HCT116 (cell line): ENCODE results near the gene AK3. TPM values are rescaled to one million over a fixed set of nuclear protein-coding genes. Genes with fewer than 3 reads are reported as not detected.

Experiments
- ATAC-seq: fragments of 200-7000 bp; cut with Tn5 transposase; 2 replicates; pipeline ENCODE4 v1.9.1; 2020; ENCODE audit warnings: mild to moderate bottlenecking, moderate library complexity
- BruUV-seq: library from RNA; stranded (reverse); fragments of 400-500 nt; replicated peaks from 2 replicates; lab custom pipeline; 2021; lab: Mats Ljungman, UMichigan
- CTCF ChIA-PET: fragments of 300-600 bp; sonication (Branson Sonifier 250); formaldehyde crosslinking; loops from one replicate; lab custom pipeline; 2021; ENCODE audit warnings: antibody characterized with exemption; lab: Charles Lee
- POLR2A ChIA-PET: fragments of 300-600, 350-600 bp; sonication (Branson Sonifier 250); formaldehyde crosslinking; loops from one replicate; lab custom pipeline; 2021; ENCODE audit warnings: antibody characterized with exemption; lab: Charles Lee
- RAD21 ChIA-PET, 2 experiments: fragments of 300-600 bp; sonication (Branson Sonifier 250); formaldehyde crosslinking; loops; one replicate each; lab custom pipeline; 2023; ENCODE audit warnings: low total read pairs in 2 of 2; ENCODE audit not compliant: uncharacterized antibody in 2 of 2, unreplicated experiment in 2 of 2, low non-redundant PET in 1 of 2; lab: Charles Lee
- DNase-seq: peaks from one replicate; pipeline ENCODE4 v3.0.0-alpha.2; 2010; ENCODE audit warnings: low read depth, low spot score
- H2AFZ ChIP-seq: fragments of 200-600 bp; shearing (Covaris generic), sonication (generic); 2 replicates; pipeline ENCODE4 v1.6.1; 2017; ENCODE audit warnings: low read depth, mixed run types, mixed read lengths, antibody characterized with exemption, low read length; ENCODE audit not compliant: poor library complexity, severe bottlenecking
- H3K27ac ChIP-seq: 2 replicates; pipeline ENCODE4 v1.5.1; 2012; ENCODE audit warnings: low read depth, low read length
- H3K27me3 ChIP-seq: fragments of 200-600 bp; sonication (generic); 2 replicates; pipeline ENCODE4 v1.6.1; 2016; ENCODE audit warnings: mixed run types, low read length, mixed read lengths; ENCODE audit not compliant: insufficient read depth
- H3K36me3 ChIP-seq, 2 experiments: fragments of 200-500 bp in 1 of 2; fragments of 200-600 bp in 1 of 2; sonication (Bioruptor generic) in 1 of 2; sonication (generic) in 1 of 2; 2 replicates each; pipeline versions ENCODE4 v1.5.1 to v1.6.1; 2014 to 2016; ENCODE audit warnings: low read length in 2 of 2, inconsistent platforms in 1 of 2, mixed read lengths in 1 of 2, mixed run types in 1 of 2; ENCODE audit not compliant: insufficient read depth in 2 of 2, control insufficient read depth in 1 of 2
- H3K4me1 ChIP-seq, 2 experiments: fragments of 200-600 bp in 1 of 2; sonication (generic) in 1 of 2; 2 replicates each; pipeline versions ENCODE4 v1.5.1 to v1.6.1; 2012 to 2017; ENCODE audit warnings: low read length in 2 of 2, inconsistent platforms in 1 of 2, mild to moderate bottlenecking in 1 of 2, mixed read lengths in 1 of 2, mixed run types in 1 of 2, moderate library complexity in 1 of 2; ENCODE audit not compliant: insufficient read depth in 2 of 2, control insufficient read depth in 1 of 2
- H3K4me2 ChIP-seq: fragments of 200-600 bp; sonication (generic); 2 replicates; pipeline ENCODE4 v1.6.1; 2017; ENCODE audit warnings: mixed run types, low read length, mixed read lengths
- H3K4me3 ChIP-seq, 2 experiments: fragments of 200-600 bp in 1 of 2; sonication (generic) in 1 of 2; replicated peaks in 1 of 2; 2 replicates each; pipeline ENCODE4 v1.5.1; 2011 to 2016; ENCODE audit warnings: low read length in 2 of 2, control low read depth in 1 of 2, low read depth in 1 of 2, mild to moderate bottlenecking in 1 of 2, mixed read lengths in 1 of 2, mixed run types in 1 of 2
- H3K79me2 ChIP-seq: fragments of 200-600 bp; sonication (generic); 2 replicates; pipeline ENCODE4 v1.6.1; 2017; ENCODE audit warnings: mild to moderate bottlenecking, mixed run types, low read length, moderate library complexity, mixed read lengths; ENCODE audit not compliant: insufficient read depth
- H3K9ac ChIP-seq: fragments of 200-600 bp; sonication (generic); 2 replicates; pipeline ENCODE4 v1.6.1; 2016; ENCODE audit warnings: low read length, mixed read lengths
- H3K9me2 ChIP-seq: fragments of 200-600 bp; sonication (generic), shearing (Covaris generic); 2 replicates; pipeline ENCODE4 v1.6.1; 2017; ENCODE audit warnings: mixed run types, mild to moderate bottlenecking, moderate library complexity; ENCODE audit not compliant: insufficient read depth
- H3K9me3 ChIP-seq, 2 experiments: fragments of 200-500 bp in 1 of 2; fragments of 200-600 bp in 1 of 2; sonication (Bioruptor generic) in 1 of 2; sonication (generic) in 1 of 2; 2 replicates each; pipeline ENCODE4 v1.6.1; 2014 to 2017; ENCODE audit warnings: low read length in 2 of 2, mixed read lengths in 2 of 2, inconsistent platforms in 1 of 2, low read depth in 1 of 2, mild to moderate bottlenecking in 1 of 2, mixed run types in 1 of 2, moderate library complexity in 1 of 2; ENCODE audit not compliant: control insufficient read depth in 1 of 2, insufficient read depth in 1 of 2
- H4K20me1 ChIP-seq: fragments of 200-600 bp; sonication (generic), shearing (Covaris generic); 2 replicates; pipeline ENCODE4 v1.6.1; 2017; ENCODE audit warnings: mixed run types, mild to moderate bottlenecking, moderate library complexity; ENCODE audit not compliant: insufficient read depth
- ATF3 ChIP-seq: IDR thresholded peaks from 2 replicates; pipeline ENCODE4 v1.6.1; 2012
- CEBPB ChIP-seq: IDR thresholded peaks from 2 replicates; pipeline ENCODE4 v1.6.1; 2012; ENCODE audit warnings: low read depth
- CTCF ChIP-seq, 3 experiments: fragments of 200-600 bp in 1 of 3; sonication (generic) in 1 of 3; IDR thresholded peaks in 2 of 3; conservative IDR thresholded peaks in 1 of 3; 2 replicates each; pipeline ENCODE4 v1.5.1; 2012 to 2017; ENCODE audit warnings: low read depth in 2 of 3, low read length in 2 of 3, antibody characterized with exemption in 1 of 3, borderline replicate concordance in 1 of 3, control low read depth in 1 of 3, mild to moderate bottlenecking in 1 of 3, mixed read lengths in 1 of 3, mixed run types in 1 of 3, moderate library complexity in 1 of 3; ENCODE audit not compliant: insufficient read depth in 1 of 3
- ELF1 ChIP-seq: IDR thresholded peaks from 2 replicates; pipeline ENCODE4 v1.6.1; 2012; ENCODE audit warnings: low read depth, borderline replicate concordance
- EZH2 ChIP-seq: fragments of 200-600 bp; sonication (generic); IDR thresholded peaks from 2 replicates; pipeline ENCODE4 v1.6.1; 2017; ENCODE audit warnings: antibody characterized with exemption, mixed run types
- MAX ChIP-seq: IDR thresholded peaks from 2 replicates; pipeline ENCODE4 v1.6.1; 2012
- POLR2AphosphoS5 ChIP-seq: IDR thresholded peaks from 2 replicates; pipeline ENCODE4 v1.6.1; 2011; ENCODE audit warnings: mild to moderate bottlenecking, low read depth, low read length, moderate library complexity
- SIN3A ChIP-seq: IDR thresholded peaks from 2 replicates; pipeline ENCODE4 v1.6.1; 2012; ENCODE audit warnings: low read depth
- SP1 ChIP-seq: IDR thresholded peaks from 2 replicates; pipeline ENCODE4 v1.6.1; 2012; ENCODE audit warnings: low read depth
- TCF7L2 ChIP-seq: IDR thresholded peaks from 2 replicates; pipeline ENCODE4 v1.7.0; 2011; ENCODE audit warnings: borderline replicate concordance, inconsistent platforms; ENCODE audit not compliant: insufficient read depth, insufficient read length; ENCODE audit errors: extremely low read depth
- ZBTB33 ChIP-seq: IDR thresholded peaks from 2 replicates; pipeline ENCODE4 v1.6.1; 2011; ENCODE audit warnings: mild to moderate bottlenecking, low read length, moderate library complexity; ENCODE audit not compliant: insufficient replicate concordance; ENCODE audit errors: extremely low read depth
- ZNF274 ChIP-seq: fragments of 200-500 bp; sonication (Bioruptor generic); IDR thresholded peaks from 2 replicates; pipeline ENCODE4 v1.6.1; 2014; ENCODE audit warnings: mild to moderate bottlenecking, low read depth, low read length, inconsistent platforms
- intact Hi-C: fragments of 100-400 bp; cut with micrococcal nuclease; formaldehyde crosslinking; loops from 2 replicates; pipeline ENCODE4 v1.10.0; 2022
- total RNA-seq: library from RNA; stranded (reverse); gene quantifications from one replicate; pipeline ENCODE4 v1.2.1, GENCODE V29; 2021; ENCODE audit not compliant: unreplicated experiment

The AK3 gene
- total RNA-seq, 1 experiment from 2014 or later: 43.0 TPM

GRCh38 chr9:4690144-4690543 is 50.9 kb downstream of the AK3 start:
- Histone ChIP-seq H4K20me1 (no peaks in the 10 kb centered on the region; the same call in 1 of the 2 replicates), H3K9me2 (no peaks in the 10 kb centered on the region), H3K79me2 (peaks cover 45% of the 10 kb centered on the region), H3K27me3 (no peaks in the 10 kb centered on the region), H3K9me3 (no peaks in the 10 kb centered on the region), H2AFZ (no peak overlapping the region), H3K27ac (no peak overlapping the region), H3K4me1 (no peaks in the 10 kb centered on the region), H3K4me3 (no peak overlapping the region), H3K9ac (no peak overlapping the region), H3K4me2 (no peak overlapping the region), H3K36me3 (peaks cover 14 to 19% of the 10 kb centered on the region in 2 experiments; a peak in 3 of 4 replicates)
- no TSS peak for BruUV-seq
- POLR2A ChIA-PET: no interaction called here
- DNase-seq: no peak
- intact Hi-C loops: no loop called here
- no peak for TF ChIP-seq CEBPB
- TF ChIP-seq ZBTB33: no peak
- no peak for TF ChIP-seq POLR2AphosphoS5
- CTCF ChIA-PET: no interaction called here
- no peak for ATAC-seq
- RAD21 ChIA-PET: no interaction called here

GRCh38 chr9:4689687-4690104 is 51.3 kb downstream of the AK3 start:
- H3K9me3 ChIP-seq: no peaks in the 10 kb centered on the region
- TF ChIP-seq CTCF (IDR thresholded peaks at IDR 0.05 in 2 of 3, conservative IDR thresholded peaks at IDR 0.05 in 1 of 3; ENCODE audit: borderline replicate concordance in 1 of 3, insufficient read depth in 1 of 3, low read depth in 2 of 3, low read length in 2 of 3) (no peak), SP1 (no peak), EZH2 (no peak), CEBPB (no peak), TCF7L2 (no peak), ZNF274 (no peak), SIN3A (no peak), ELF1 (no peak), ATF3 (no peak), MAX (no peak)
- no peaks in the 10 kb centered on the region for H3K9me2 ChIP-seq
- ChIA-PET POLR2A (no interaction called here), RAD21 (no interaction called here), CTCF (no interaction called here)
- no peak overlapping the region for H2AFZ ChIP-seq
- H3K4me3 ChIP-seq: no peak overlapping the region
- H3K4me1 ChIP-seq: no peaks in the 10 kb centered on the region
- H3K4me2 ChIP-seq: no peak overlapping the region
- no peaks in the 10 kb centered on the region for H3K27me3 ChIP-seq
- no peaks in the 10 kb centered on the region; the same call in 1 of the 2 replicates for H4K20me1 ChIP-seq
- no peak overlapping the region for H3K27ac ChIP-seq
- no peak for DNase-seq
- no TSS peak for BruUV-seq
- ATAC-seq: no peak
- no peak overlapping the region for H3K9ac ChIP-seq
- H3K36me3 ChIP-seq: peaks cover 17 to 22% of the 10 kb centered on the region in 2 experiments; a peak in 3 of 4 replicates
- peaks cover 50% of the 10 kb centered on the region for H3K79me2 ChIP-seq
- intact Hi-C loops: no loop called here
